ENCODE measurements around the gene FSTL3. TPM values are rescaled to one million over a fixed set of nuclear protein-coding genes. Genes with fewer than 3 reads are reported as not detected.

The FSTL3 gene
- polyA plus RNA-seq, 1 experiment: 21.2 TPM

DNA sequence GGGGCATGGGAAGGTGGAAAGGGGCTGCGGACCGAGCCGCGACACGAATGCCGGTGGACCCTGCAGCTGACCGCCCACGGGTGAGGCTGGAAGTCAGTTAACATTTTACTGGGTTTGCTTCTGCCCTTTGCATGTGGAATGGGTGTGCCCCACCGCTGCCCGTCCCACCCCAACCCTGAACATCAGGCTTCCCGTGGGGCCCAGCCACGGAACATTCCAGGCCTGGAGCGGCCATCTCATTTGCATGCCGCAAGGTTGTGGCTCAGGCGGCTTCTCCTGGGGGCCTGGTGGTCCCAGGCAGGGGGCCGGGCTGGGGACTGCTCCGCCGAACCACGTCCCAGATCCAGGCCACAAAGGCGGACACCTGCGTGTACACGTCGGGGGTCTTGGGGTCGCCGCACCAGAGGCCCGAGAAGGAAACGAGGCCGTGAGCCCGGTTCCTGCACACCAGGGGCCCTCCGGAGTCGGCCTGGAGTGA, 9.3 kb downstream of the FSTL3 start:
- TF ChIP-seq, protein P1, sequence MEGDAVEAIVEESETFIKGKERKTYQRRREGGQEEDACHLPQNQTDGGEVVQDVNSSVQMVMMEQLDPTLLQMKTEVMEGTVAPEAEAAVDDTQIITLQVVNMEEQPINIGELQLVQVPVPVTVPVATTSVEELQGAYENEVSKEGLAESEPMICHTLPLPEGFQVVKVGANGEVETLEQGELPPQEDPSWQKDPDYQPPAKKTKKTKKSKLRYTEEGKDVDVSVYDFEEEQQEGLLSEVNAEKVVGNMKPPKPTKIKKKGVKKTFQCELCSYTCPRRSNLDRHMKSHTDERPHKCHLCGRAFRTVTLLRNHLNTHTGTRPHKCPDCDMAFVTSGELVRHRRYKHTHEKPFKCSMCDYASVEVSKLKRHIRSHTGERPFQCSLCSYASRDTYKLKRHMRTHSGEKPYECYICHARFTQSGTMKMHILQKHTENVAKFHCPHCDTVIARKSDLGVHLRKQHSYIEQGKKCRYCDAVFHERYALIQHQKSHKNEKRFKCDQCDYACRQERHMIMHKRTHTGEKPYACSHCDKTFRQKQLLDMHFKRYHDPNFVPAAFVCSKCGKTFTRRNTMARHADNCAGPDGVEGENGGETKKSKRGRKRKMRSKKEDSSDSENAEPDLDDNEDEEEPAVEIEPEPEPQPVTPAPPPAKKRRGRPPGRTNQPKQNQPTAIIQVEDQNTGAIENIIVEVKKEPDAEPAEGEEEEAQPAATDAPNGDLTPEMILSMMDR (IDR thresholded peaks at IDR 0.05; ENCODE audit: low read depth, low read length): no peak
- no peak for DNase-seq (ENCODE audit: low read depth, low spot score)
- peaks cover 12% of the 10 kb centered on the region; the same call in 1 of the 2 replicates for H3K9me3 ChIP-seq (ENCODE audit: control insufficient read depth, insufficient read depth, low read length)
- H3K4me3 ChIP-seq (ENCODE audit: low read depth, low read length): no peak overlapping the region
- no peak overlapping the region for H3K27ac ChIP-seq (ENCODE audit: low read depth, low read length)
- POLR2A ChIA-PET: no interaction called here
- CTCF ChIA-PET: no interaction called here
- no peaks in the 10 kb centered on the region for H3K27me3 ChIP-seq (ENCODE audit: control insufficient read depth, insufficient read depth, low read length)

DNA sequence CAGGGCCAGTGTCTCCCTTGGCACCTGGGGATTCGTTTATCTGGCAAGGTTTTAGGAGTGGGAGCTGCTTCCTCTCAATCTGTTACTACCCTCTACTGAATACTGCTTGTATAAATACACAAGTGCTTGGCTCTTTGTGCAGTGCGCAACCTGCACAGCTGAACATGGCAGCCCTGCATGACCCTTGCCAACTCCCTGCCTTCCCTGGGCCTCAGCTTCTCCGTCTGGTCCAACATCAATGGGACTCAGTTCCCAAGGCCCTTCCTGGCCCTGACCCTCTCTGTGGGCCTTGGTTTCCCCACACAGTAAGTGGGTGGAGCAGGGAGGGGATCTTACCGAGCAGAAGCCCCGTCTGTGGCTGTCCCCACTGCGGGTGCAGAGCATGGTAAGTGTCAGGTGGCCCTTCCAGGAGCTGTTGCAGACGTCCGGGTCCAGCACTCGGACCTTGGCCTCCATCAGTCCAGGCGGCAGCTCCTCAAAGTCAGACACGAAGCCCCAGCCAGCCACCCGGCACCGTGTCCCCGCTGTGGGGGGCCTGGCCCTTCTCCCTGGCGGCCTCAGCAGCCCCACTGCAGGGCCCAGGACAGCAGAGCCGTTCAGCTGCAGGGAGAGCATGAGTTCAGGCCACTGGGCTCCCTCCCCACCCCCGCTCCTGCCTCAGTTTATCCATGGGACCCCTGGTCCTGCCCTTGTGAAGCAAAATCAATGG, 10.6 kb downstream of the FSTL3 start:
- no peak for DNase-seq (ENCODE audit: low read depth, low spot score)
- TF ChIP-seq, protein P1 (IDR thresholded peaks at IDR 0.05; ENCODE audit: low read depth, low read length): no peak
- ChIA-PET CTCF (no interaction called here), POLR2A (no interaction called here)
- Histone ChIP-seq H3K4me3 (ENCODE audit: low read depth, low read length) (no peak overlapping the region), H3K27ac (ENCODE audit: low read depth, low read length) (no peak overlapping the region), H3K27me3 (ENCODE audit: control insufficient read depth, insufficient read depth, low read length) (no peaks in the 10 kb centered on the region), H3K9me3 (ENCODE audit: control insufficient read depth, insufficient read depth, low read length) (peaks cover 12% of the 10 kb centered on the region; the same call in 1 of the 2 replicates)

DNA sequence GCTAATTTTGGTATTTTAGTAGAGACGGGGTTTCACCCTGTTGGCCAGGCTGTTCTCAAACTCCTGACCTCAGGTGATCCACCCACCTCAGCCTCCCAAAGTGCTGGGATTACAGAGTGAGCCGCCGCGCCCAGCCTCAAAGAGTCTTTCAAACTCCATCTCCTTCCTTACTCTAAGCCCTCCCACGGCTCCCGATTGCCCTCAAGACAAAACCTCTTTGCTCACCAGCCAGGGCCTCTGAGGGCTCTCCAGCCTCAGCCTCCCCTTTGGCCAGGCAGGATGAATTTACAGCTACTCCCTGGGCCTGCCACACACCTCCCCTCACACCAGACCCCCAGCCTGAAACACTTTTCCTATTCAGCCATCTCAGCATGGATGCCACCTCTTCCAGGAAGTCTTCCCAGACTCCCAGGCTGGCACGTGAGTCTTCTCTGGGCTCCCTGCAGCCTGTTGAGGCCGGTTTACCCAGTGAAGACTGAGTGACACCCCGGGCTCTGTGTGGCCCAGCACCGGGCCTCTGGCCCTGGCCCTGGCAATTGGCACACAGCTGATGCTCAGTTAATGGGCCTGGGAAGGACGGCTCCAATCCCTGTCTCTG, 11.5 kb downstream of the FSTL3 start:
- peaks cover 12% of the 10 kb centered on the region; the same call in 1 of the 2 replicates for H3K9me3 ChIP-seq (ENCODE audit: control insufficient read depth, insufficient read depth, low read length)
- DNase-seq (ENCODE audit: low read depth, low spot score): no peak
- CTCF ChIA-PET: no interaction called here
- POLR2A ChIA-PET: interaction anchor here (0.6 to 0.8 kb wide), 2 partner anchors 8 to 1606 kb away, joined by 3 to 5 read pairs; no protein-coding TSS in a partner anchor
- H3K4me3 ChIP-seq (ENCODE audit: low read depth, low read length): no peak overlapping the region
- no peaks in the 10 kb centered on the region for H3K27me3 ChIP-seq (ENCODE audit: control insufficient read depth, insufficient read depth, low read length)
- no peak overlapping the region for H3K27ac ChIP-seq (ENCODE audit: low read depth, low read length)
- TF ChIP-seq, protein P1 (IDR thresholded peaks at IDR 0.05; ENCODE audit: low read depth, low read length): no peak

DNA sequence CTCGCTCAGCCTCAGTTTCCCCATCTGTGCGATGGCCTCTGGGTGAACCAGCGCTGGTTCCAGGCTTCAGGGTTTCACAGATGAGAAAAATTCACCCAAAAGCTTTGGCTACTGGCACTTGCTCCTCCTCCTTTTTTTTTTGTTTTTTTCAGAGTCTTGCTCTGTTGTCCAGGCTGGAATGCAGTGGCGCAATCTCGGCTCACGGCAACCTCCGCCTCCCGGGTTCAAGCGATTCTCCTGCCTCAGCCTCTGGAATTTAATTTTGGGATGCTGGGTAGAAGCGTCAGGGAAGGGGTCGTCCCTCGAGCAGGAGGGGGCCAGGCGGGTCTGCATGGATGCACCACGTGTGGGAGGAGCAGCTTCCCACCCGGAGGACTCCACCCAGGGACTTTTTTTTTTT, 12.0 kb downstream of the FSTL3 start:
- Histone ChIP-seq H3K27me3 (ENCODE audit: control insufficient read depth, insufficient read depth, low read length) (no peaks in the 10 kb centered on the region), H3K4me3 (ENCODE audit: low read depth, low read length) (no peak overlapping the region), H3K27ac (ENCODE audit: low read depth, low read length) (no peak overlapping the region), H3K9me3 (ENCODE audit: control insufficient read depth, insufficient read depth, low read length) (peaks cover 12% of the 10 kb centered on the region; the same call in 1 of the 2 replicates)
- CTCF ChIA-PET: no interaction called here
- POLR2A ChIA-PET: interaction anchor here (0.6 to 0.8 kb wide), 2 partner anchors 9 to 1605 kb away, joined by 3 to 5 read pairs; no protein-coding TSS in a partner anchor
- TF ChIP-seq, protein P1 (IDR thresholded peaks at IDR 0.05; ENCODE audit: low read depth, low read length): no peak
- DNase-seq (ENCODE audit: low read depth, low spot score): no peak

DNA sequence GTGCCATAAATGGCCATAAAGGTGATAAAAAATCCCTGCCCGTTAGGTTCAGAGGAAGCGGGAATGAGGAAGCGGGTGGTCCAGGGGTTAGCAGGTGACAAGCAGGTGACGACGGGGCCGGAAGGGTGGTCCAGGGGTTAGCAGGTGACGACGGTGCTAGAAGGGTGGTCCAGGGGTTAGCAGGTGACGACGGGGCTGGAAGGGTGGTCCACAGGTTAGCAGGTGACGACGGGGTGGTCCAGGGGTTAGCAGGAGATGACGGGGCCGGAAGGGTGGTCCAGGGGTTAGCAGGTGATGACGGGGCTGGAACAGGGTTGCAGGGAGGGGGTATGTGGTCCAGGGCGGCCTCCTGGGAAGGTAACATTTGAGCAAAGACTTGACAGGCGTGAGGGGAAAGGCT, 12.8 kb downstream of the FSTL3 start:
- no peaks in the 10 kb centered on the region for H3K27me3 ChIP-seq (ENCODE audit: control insufficient read depth, insufficient read depth, low read length)
- CTCF ChIA-PET: no interaction called here
- POLR2A ChIA-PET: no interaction called here

More for the DNA sequence above, 12.8 kb downstream of the FSTL3 start:
- DNase-seq (ENCODE audit: low read depth, low spot score): no peak
- peaks cover 12% of the 10 kb centered on the region; the same call in 1 of the 2 replicates for H3K9me3 ChIP-seq (ENCODE audit: control insufficient read depth, insufficient read depth, low read length)
- H3K27ac ChIP-seq (ENCODE audit: low read depth, low read length): no peak overlapping the region
- TF ChIP-seq, protein P1 (IDR thresholded peaks at IDR 0.05; ENCODE audit: low read depth, low read length): no peak
- no peak overlapping the region for H3K4me3 ChIP-seq (ENCODE audit: low read depth, low read length)
